GM12891 (cell line): Measurements from ENCODE around the gene CPA4.

Experiments used
- POLR2A ChIP-seq: IDR thresholded peaks from 2 replicates; pipeline ENCODE4 v1.6.1; 2011; ENCODE audit warnings: low read depth, low read length, control low read depth
- POLR2AphosphoS5 ChIP-seq: IDR thresholded peaks from 2 replicates; pipeline ENCODE4 v1.6.1; 2011; ENCODE audit warnings: low read depth, low read length, control low read depth
- TAF1 ChIP-seq: IDR thresholded peaks from 2 replicates; pipeline ENCODE4 v1.6.1; 2011; ENCODE audit warnings: low read depth, low read length, control low read depth

GRCh38 chr7:130289478-130289877, 3.5 kb upstream of the CPA4 start:
- TF ChIP-seq POLR2A (no peak), TAF1 (no peak), POLR2AphosphoS5 (no peak)
